Liver (tissue), 9 donors: ENCODE results near the gene KIF6. TPM values are rescaled to one million over a fixed set of nuclear protein-coding genes. Genes with fewer than 3 reads are reported as not detected.

ENCODE experiments used
- DNase-seq: peaks from one replicate; pipeline ENCODE4 v3.0.0-alpha.2; 2017; ENCODE audit warnings: low spot score
- H3K27ac ChIP-seq, 2 donors: one replicate each; pipeline ENCODE4 v1.7.0; 2013; ENCODE audit warnings: inconsistent platforms in 2 of 2, low read length in 2 of 2, control low read depth in 1 of 2, low read depth in 1 of 2, mild to moderate bottlenecking in 1 of 2
- H3K27me3 ChIP-seq, 4 donors: one replicate each; pipeline versions ENCODE4 v1.6.1 to v1.7.0; 2013; ENCODE audit warnings: low read length in 3 of 4, inconsistent platforms in 1 of 4, mild to moderate bottlenecking in 1 of 4, moderate library complexity in 1 of 4; ENCODE audit not compliant: control insufficient read depth in 4 of 4, insufficient read depth in 4 of 4
- H3K36me3 ChIP-seq, 4 donors: one replicate each; pipeline versions ENCODE4 v1.6.1 to v1.7.0; 2013; ENCODE audit warnings: low read length in 3 of 4, mild to moderate bottlenecking in 3 of 4, low read depth in 1 of 4, moderate library complexity in 1 of 4; ENCODE audit not compliant: control insufficient read depth in 4 of 4, insufficient read depth in 3 of 4
- H3K4me1 ChIP-seq, 4 donors: one replicate each; pipeline versions ENCODE4 v1.6.1 to v1.7.0; 2013; ENCODE audit warnings: low read length in 3 of 4, mild to moderate bottlenecking in 3 of 4, moderate library complexity in 1 of 4; ENCODE audit not compliant: control insufficient read depth in 4 of 4, insufficient read depth in 4 of 4
- H3K4me3 ChIP-seq, 3 donors: one replicate each; pipeline versions ENCODE4 v1.6.1 to v1.7.0; 2013; ENCODE audit warnings: low read length in 3 of 3, control low read depth in 1 of 3, low read depth in 1 of 3, mild to moderate bottlenecking in 1 of 3
- H3K9ac ChIP-seq, 2 donors: one replicate each; pipeline ENCODE4 v1.7.0; 2013; ENCODE audit warnings: low read length in 2 of 2, mild to moderate bottlenecking in 2 of 2, moderate library complexity in 2 of 2, control low read depth in 1 of 2, low read depth in 1 of 2
- H3K9me3 ChIP-seq, 4 donors: one replicate each; pipeline versions ENCODE4 v1.6.1 to v1.7.0; 2013; ENCODE audit warnings: low read length in 3 of 4; ENCODE audit not compliant: control insufficient read depth in 4 of 4
- CTCF ChIP-seq: fragments of 150-350 bp; IDR thresholded peaks from 2 replicates; pipeline ENCODE4 v1.5.1; 2017; ENCODE audit warnings: improper control_type of control experiment, low read depth, low read length; ENCODE audit not compliant: missing input control
- FOXA2 ChIP-seq: IDR thresholded peaks from 2 replicates; pipeline ENCODE4 v1.6.1; 2016; ENCODE audit warnings: antibody characterized with exemption
- HNF4A ChIP-seq, 2 donors: conservative IDR thresholded peaks; 2 replicates each; pipeline ENCODE4 v1.6.1; 2016; ENCODE audit warnings: antibody characterized with exemption in 2 of 2, mild to moderate bottlenecking in 2 of 2
- HNF4G ChIP-seq: IDR thresholded peaks from 2 replicates; pipeline ENCODE4 v1.6.1; 2016; ENCODE audit warnings: antibody characterized with exemption
- NR2F2 ChIP-seq: IDR thresholded peaks from 2 replicates; pipeline ENCODE4 v1.6.1; 2016; ENCODE audit warnings: antibody characterized with exemption
- RAD21 ChIP-seq, 2 donors: IDR thresholded peaks; 2 replicates each; pipeline ENCODE4 v1.6.1; 2016; ENCODE audit warnings: antibody characterized with exemption in 2 of 2, mild to moderate bottlenecking in 2 of 2
- REST ChIP-seq: IDR thresholded peaks from 2 replicates; pipeline ENCODE4 v1.6.1; 2016; ENCODE audit warnings: antibody characterized with exemption, mild to moderate bottlenecking
- RXRA ChIP-seq, 2 donors: IDR thresholded peaks; 2 replicates each; pipeline ENCODE4 v1.6.1; 2017 to 2018; ENCODE audit warnings: antibody characterized with exemption in 2 of 2, mild to moderate bottlenecking in 1 of 2
- SP1 ChIP-seq: IDR thresholded peaks from 2 replicates; pipeline ENCODE4 v1.6.1; 2018; ENCODE audit warnings: antibody characterized with exemption, mild to moderate bottlenecking
- TAF1 ChIP-seq: conservative IDR thresholded peaks from 2 replicates; pipeline ENCODE4 v1.6.1; 2016; ENCODE audit warnings: antibody characterized with exemption, mild to moderate bottlenecking
- YY1 ChIP-seq: IDR thresholded peaks from 2 replicates; pipeline ENCODE4 v1.6.1; 2016; ENCODE audit warnings: antibody characterized with exemption, mild to moderate bottlenecking
- WGBS: extraction: QIAGEN DNeasy Blood & Tissue Kit; methylation state at CpG from one replicate; pipeline ENCODE4 v1.1.7; 2013; 5-methylcytosine and 5-hydroxymethylcytosine counted together
- polyA plus RNA-seq, 2 donors: library from polyadenylated mRNA; stranded (reverse) in 1 of 2; unstranded in 1 of 2; fragments of 200-250 nt in 1 of 2; fragments of >200 nt in 1 of 2; fragmentation: Nextera tagmentation in 1 of 2; extraction: Ambion mirVana in 1 of 2; gene quantifications; one replicate each; pipeline versions ENCODE4 v1.2.1 to v1.2.3, GENCODE V29; 2013 to 2015
- total RNA-seq, 2 donors: library from RNA; depleted of rRNA; stranded (reverse); fragments of >200 nt; gene quantifications; one replicate each; pipeline ENCODE4 v1.2.3, GENCODE V29; 2014
- TF ChIP-seq, protein P1 (sequence below): IDR thresholded peaks from 2 replicates; pipeline ENCODE4 v1.6.1; 2016; ENCODE audit warnings: antibody characterized with exemption
- TF ChIP-seq, protein P2 (sequence below): IDR thresholded peaks from 2 replicates; pipeline ENCODE4 v1.6.1; 2016; ENCODE audit warnings: antibody characterized with exemption
- TF ChIP-seq, protein P3 (sequence below): IDR thresholded peaks from 2 replicates; pipeline ENCODE4 v1.6.1; 2016; ENCODE audit warnings: antibody characterized with exemption
- donor health status: healthy.
- donor health status: healthy.
- donor health status: healthy.
- donor health status: healthy.
- donor health status: healthy.

The KIF6 gene
- total and polyA plus RNA-seq, 4 donors, result 0.17 to 7.5 (median 0.29) TPM

DNA sequence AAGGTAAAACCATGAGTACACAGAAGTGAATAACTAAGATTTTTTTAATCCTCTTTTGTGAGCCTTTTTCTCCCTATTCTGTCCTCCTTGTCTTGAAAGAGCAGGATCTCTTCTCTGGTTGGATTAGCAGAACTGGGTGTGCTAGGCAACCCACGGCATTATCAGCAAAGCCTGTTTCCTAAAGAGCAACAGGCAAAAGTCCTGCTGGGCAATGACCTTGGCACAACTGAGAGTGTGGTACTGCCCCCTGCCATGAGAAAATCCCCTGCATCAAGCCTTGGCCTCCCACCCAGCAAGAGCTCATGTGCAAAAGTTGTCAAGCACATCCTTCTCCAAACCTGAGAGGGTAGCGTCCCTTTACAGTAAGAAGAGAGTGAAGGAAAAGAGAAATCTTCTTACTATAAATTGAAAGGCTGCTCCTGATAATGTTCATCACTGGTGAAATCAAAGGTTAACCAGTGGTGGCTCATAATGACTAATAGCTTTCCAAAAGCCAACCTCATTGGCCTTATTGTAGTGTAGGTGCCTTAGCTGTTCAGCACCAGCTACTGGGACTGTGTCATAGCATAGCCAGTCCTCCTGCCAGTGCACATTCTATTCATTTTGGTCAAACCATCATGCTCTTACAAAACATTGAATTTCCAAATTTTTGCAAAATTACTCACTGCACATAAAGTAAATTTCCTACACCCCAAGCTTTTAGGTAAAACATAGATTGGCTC lies 17.1 kb downstream of the KIF6 start:
- TF ChIP-seq CTCF (no peak), HNF4A (conservative IDR thresholded peaks at IDR 0.05) (peak; percentile 54 to 55), YY1 (peak; percentile 16), HNF4G (no peak), RXRA (IDR thresholded peaks at IDR 0.05) (peak; percentile 94 to 96), RAD21 (IDR thresholded peaks at IDR 0.05) (peak in 1 of 2 donors; percentile 18), FOXA2 (no peak), REST (peak; percentile 97), SP1 (peak; percentile 41)
- TF ChIP-seq, protein P1, sequence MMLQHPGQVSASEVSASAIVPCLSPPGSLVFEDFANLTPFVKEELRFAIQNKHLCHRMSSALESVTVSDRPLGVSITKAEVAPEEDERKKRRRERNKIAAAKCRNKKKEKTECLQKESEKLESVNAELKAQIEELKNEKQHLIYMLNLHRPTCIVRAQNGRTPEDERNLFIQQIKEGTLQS, result no peak
- TF ChIP-seq, protein P2, sequence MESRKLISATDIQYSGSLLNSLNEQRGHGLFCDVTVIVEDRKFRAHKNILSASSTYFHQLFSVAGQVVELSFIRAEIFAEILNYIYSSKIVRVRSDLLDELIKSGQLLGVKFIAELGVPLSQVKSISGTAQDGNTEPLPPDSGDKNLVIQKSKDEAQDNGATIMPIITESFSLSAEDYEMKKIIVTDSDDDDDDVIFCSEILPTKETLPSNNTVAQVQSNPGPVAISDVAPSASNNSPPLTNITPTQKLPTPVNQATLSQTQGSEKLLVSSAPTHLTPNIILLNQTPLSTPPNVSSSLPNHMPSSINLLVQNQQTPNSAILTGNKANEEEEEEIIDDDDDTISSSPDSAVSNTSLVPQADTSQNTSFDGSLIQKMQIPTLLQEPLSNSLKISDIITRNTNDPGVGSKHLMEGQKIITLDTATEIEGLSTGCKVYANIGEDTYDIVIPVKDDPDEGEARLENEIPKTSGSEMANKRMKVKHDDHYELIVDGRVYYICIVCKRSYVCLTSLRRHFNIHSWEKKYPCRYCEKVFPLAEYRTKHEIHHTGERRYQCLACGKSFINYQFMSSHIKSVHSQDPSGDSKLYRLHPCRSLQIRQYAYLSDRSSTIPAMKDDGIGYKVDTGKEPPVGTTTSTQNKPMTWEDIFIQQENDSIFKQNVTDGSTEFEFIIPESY, result no peak
- TF ChIP-seq, protein P3, sequence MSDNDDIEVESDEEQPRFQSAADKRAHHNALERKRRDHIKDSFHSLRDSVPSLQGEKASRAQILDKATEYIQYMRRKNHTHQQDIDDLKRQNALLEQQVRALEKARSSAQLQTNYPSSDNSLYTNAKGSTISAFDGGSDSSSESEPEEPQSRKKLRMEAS, result no peak
- Histone ChIP-seq H3K27me3 (no peaks in the 10 kb centered on the region), H3K27ac (no peak overlapping the region), H3K4me3 (no peak overlapping the region), H3K4me1 (peaks cover 2 to 19% (median 10%) of the 10 kb centered on the region in 4 donors), H3K36me3 (no peaks in the 10 kb centered on the region), H3K9ac (no peak overlapping the region), H3K9me3 (no peaks in the 10 kb centered on the region)
- DNase-seq, result no peak
- WGBS, result 64% methylated on average over 2 of the region's 2 CpGs

DNA sequence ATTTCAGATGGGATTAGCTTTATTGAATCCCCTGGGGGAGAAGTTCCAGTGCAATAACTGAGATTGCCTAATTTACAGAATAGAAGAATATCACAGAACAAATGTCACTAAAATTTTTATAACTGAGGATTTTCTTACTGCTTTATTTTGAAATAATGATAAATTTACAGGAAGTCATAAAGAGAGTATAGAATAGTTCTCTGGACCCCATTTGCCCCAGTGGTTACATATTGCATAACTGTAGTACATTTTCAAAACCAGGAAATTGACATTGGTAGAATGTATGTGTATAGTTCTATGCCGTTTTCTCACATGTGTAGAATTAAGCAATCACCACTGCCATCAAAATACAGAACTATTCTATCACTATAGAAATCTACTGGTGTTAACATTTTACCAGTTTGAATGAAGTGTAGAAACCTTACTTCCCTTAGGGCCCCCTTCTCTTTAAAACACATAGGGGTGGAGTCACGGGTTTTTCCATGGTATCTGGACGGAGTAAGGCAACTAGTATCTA lies 18.3 kb downstream of the KIF6 start:
- H3K4me3 ChIP-seq, result no peak overlapping the region
- H3K36me3 ChIP-seq, result no peaks in the 10 kb centered on the region
- no peak overlapping the region for H3K9ac ChIP-seq
- H3K4me1 ChIP-seq, result peaks cover 2 to 19% (median 10%) of the 10 kb centered on the region in 4 donors
- no peaks in the 10 kb centered on the region for H3K27me3 ChIP-seq
- TF ChIP-seq YY1 (no peak), TAF1 (no peak), NR2F2 (no peak)
- H3K9me3 ChIP-seq, result no peaks in the 10 kb centered on the region
- WGBS, result 72% methylated on average over 3 of the region's 3 CpGs
- no peak for DNase-seq
- no peak overlapping the region for H3K27ac ChIP-seq
